ENCODE results near the gene SLCO1B3. TPM values are rescaled to one million over a fixed set of nuclear protein-coding genes. Genes with fewer than 3 reads are reported as not detected.

The SLCO1B3 gene
- total and polyA plus RNA-seq, 5 experiments from 2014 or later, result not detected

DNA sequence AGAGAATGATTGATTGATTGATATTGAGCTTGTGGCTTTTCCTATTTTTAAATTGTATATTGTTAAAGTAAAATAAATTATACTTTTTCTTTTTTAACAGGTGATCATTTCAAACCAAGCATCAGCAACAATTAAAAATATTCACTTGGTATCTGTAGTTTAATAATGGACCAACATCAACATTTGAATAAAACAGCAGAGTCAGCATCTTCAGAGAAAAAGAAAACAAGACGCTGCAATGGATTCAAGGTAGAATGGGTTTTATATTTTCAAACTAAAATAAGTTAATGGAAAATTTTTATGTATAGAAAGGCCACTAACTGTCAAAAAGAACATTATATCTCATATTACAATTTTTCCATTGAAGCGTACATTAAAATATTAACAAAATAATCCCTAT, 5.1 kb downstream of the SLCO1B3 start:
- no peak overlapping the region for H3K27ac Mint-ChIP-seq
- H3K4me1 Mint-ChIP-seq, result no peaks in the 10 kb centered on the region
- ATAC-seq, result no peak
- POLR2A ChIA-PET, result no interaction called here
- H3K9me3 Mint-ChIP-seq, result peaks cover 0 to 23% (median 1%) of the 10 kb centered on the region in 9 donors
- peaks cover 0 to 11% (median 0%) of the 10 kb centered on the region in 5 donors for H3K27me3 Mint-ChIP-seq
- no peak overlapping the region for H3K4me3 Mint-ChIP-seq
- DNase-seq, result no peak
- no peaks in the 10 kb centered on the region for H3K36me3 Mint-ChIP-seq

DNA sequence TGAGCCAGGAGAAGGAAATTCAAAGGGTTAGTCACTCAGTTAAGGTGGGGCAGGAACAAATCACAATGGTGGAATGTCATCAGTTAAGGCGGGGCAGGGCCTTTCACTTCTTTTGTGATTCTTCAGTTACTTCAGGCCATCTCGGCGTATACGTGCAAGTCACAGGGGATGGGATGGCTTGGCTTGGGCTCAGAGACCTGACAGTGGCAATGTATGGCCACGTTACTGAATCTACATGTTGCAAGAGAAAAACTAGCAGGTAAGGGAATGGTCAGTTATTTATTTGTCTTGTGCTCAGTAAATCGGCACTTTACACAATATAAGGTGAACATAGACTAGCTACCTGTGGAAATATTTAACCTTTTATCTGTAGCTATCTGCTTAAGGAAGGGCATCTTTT, 11.9 kb downstream of the SLCO1B3 start:
- peaks cover 0 to 11% (median 0%) of the 10 kb centered on the region in 5 donors for H3K27me3 Mint-ChIP-seq
- no peaks in the 10 kb centered on the region for H3K4me1 Mint-ChIP-seq

DNA sequence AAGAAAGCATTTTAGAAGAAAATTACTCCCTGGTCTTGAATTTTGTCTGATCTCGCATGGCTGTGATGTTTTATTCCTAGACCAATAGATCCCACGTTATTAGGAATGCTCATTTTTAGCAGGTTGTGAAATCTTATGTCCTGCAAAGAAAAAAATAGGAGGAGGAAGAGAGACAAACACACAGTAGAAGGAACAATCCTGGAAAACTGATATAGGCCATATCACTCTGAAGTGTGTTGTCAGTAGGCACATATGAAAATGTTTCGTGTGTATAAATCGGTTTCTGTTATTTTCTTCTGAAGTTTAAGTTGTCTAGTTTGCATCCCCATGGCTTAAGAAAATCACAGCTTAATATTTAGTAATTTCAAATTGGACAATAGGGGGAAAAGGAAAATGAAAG, 12.4 kb downstream of the SLCO1B3 start:
- Mint-ChIP-seq H3K27me3 (peaks cover 0 to 11% (median 0%) of the 10 kb centered on the region in 5 donors), H3K4me1 (no peaks in the 10 kb centered on the region), H3K27ac (no peak overlapping the region), H3K36me3 (no peaks in the 10 kb centered on the region), H3K4me3 (no peak overlapping the region), H3K9me3 (peaks cover 0 to 32% (median 3%) of the 10 kb centered on the region in 9 donors)
- ATAC-seq, result no peak
- POLR2A ChIA-PET, result no interaction called here
- no peak for DNase-seq

More for the DNA sequence above, 11.9 kb downstream of the SLCO1B3 start:
- Mint-ChIP-seq H3K27ac (no peak overlapping the region), H3K4me3 (no peak overlapping the region), H3K36me3 (no peaks in the 10 kb centered on the region), H3K9me3 (peaks cover 0 to 35% (median 3%) of the 10 kb centered on the region in 9 donors)
- POLR2A ChIA-PET, result no interaction called here
- DNase-seq, result no peak
- no peak for ATAC-seq

DNA sequence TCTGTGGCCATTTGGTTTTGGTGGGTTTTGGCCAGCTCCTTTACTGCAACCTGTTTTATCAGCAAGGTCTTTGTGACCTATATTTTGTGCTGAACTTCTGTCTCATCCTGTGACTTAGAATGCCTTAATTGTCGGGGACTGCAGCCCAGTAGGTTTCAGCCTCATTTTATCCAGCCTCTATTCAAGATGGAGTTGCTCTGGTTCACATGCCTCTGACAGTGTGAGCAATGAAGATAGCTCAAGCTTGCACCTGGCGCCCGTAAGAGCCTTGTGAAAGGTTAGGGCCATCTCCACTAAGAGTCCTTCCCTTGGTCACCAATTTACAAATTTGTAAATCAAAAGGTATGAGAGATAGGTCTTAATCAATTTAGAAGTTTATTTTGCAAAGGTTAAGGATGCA, 19.4 kb downstream of the SLCO1B3 start:
- Mint-ChIP-seq H3K4me1 (no peaks in the 10 kb centered on the region), H3K36me3 (no peaks in the 10 kb centered on the region), H3K9me3 (peaks cover 0 to 2% (median 0%) of the 10 kb centered on the region in 9 donors), H3K4me3 (no peak overlapping the region), H3K27me3 (no peaks in the 10 kb centered on the region), H3K27ac (no peak overlapping the region)
- no peak for DNase-seq
- no peak for ATAC-seq
- POLR2A ChIA-PET, result no interaction called here

DNA sequence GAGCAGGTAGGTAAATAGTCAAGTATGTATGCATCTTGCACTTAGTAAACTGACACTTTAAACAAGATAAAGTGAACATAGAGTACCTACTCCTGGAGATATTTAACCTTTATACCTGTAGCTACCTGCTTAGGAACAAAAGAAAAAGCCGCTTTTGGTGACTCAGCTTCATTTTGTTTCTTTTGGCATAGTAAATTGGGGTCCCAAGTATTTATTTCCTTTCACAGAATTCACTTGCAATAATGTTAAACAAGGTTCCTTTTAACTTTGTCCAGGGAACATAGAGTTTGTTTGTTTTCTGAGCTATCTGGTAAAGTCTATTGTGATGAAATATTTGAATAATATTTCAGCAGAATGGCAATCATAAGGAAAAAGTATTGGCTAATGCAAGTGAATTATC, 20.0 kb downstream of the SLCO1B3 start:
- Mint-ChIP-seq H3K9me3 (peaks cover 0 to 4% (median 0%) of the 10 kb centered on the region in 9 donors), H3K36me3 (no peaks in the 10 kb centered on the region), H3K4me1 (no peaks in the 10 kb centered on the region), H3K27ac (no peak overlapping the region), H3K4me3 (no peak overlapping the region), H3K27me3 (no peaks in the 10 kb centered on the region)
- DNase-seq, result no peak
- POLR2A ChIA-PET, result no interaction called here
- no peak for ATAC-seq

DNA sequence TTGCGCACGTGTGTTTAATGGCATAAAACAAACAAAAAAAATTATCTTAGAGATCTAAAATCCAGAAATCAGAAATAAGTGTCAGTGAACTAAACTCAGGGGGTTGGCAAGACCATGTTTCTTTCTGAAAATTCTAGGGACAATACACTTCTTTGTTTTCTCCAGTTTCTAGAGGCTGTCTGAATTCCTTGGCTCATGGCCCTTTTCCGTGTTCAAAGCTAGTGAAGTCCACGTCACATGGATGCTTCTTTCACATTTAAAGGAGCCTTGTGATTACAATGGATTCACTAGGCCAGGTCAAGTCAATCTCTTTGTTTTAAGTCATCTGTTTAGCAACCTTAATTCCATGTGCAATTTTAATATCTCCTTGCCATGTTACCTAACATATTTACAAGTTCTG, 22.4 kb downstream of the SLCO1B3 start:
- H3K4me3 Mint-ChIP-seq, result no peak overlapping the region
- no peak for DNase-seq
- POLR2A ChIA-PET, result no interaction called here
- H3K36me3 Mint-ChIP-seq, result no peaks in the 10 kb centered on the region
- peaks cover 0 to 10% (median 0%) of the 10 kb centered on the region in 9 donors for H3K9me3 Mint-ChIP-seq
- no peaks in the 10 kb centered on the region for H3K27me3 Mint-ChIP-seq
- ATAC-seq, result no peak
- H3K27ac Mint-ChIP-seq, result no peak overlapping the region
- H3K4me1 Mint-ChIP-seq, result no peaks in the 10 kb centered on the region

DNA sequence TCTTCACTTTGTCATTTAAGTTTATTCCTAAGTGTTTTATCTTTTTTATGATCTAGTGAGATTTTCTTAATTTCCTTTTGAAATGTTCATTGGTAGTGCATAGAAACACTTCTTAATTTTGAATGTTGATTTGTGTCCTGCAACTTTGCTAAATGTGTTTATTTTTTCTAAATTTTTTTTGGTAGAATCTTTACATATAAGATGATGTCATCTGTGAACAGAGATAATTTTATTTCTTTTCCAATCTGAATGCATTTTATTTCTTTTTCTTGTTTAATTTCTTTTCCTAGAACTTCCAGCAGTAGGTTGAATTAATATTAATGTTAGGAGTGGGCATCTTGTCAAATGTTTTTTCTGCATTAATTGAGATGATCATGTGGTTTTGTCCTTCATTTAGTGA, 42.1 kb downstream of the SLCO1B3 start:
- POLR2A ChIA-PET, result no interaction called here
- DNase-seq (no peak), ATAC-seq (no peak)
- Mint-ChIP-seq H3K4me3 (no peak overlapping the region), H3K27ac (no peak overlapping the region), H3K36me3 (no peaks in the 10 kb centered on the region), H3K9me3 (peaks cover 7 to 40% (median 11%) of the 10 kb centered on the region in 9 donors), H3K27me3 (no peaks in the 10 kb centered on the region), H3K4me1 (no peaks in the 10 kb centered on the region)

DNA sequence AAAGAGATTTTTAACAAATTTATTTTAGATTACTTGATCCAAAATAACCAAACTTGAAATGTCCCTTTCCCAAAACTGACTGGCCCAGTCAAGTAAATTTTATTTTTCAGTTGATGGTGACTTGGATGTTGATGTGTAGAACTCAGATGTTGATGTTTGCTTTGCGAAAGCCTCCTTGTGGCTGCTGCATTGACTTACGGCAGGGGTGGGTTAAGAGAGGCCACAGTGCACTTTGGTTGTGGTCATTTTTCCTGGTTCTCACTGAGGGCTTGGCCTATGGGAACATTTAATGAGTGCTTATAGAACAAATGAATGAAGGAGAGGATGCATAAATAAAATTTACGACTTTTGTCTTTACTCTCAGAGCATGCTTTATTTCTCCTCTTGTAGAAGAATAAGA, 52.6 kb downstream of the SLCO1B3 start:
- Mint-ChIP-seq H3K27me3 (no peaks in the 10 kb centered on the region), H3K4me3 (no peak overlapping the region), H3K27ac (no peak overlapping the region), H3K36me3 (no peaks in the 10 kb centered on the region), H3K4me1 (no peaks in the 10 kb centered on the region), H3K9me3 (peaks cover 0 to 11% (median 2%) of the 10 kb centered on the region in 9 donors)
- POLR2A ChIA-PET, result no interaction called here
- ATAC-seq, result no peak
- DNase-seq, result no peak

DNA sequence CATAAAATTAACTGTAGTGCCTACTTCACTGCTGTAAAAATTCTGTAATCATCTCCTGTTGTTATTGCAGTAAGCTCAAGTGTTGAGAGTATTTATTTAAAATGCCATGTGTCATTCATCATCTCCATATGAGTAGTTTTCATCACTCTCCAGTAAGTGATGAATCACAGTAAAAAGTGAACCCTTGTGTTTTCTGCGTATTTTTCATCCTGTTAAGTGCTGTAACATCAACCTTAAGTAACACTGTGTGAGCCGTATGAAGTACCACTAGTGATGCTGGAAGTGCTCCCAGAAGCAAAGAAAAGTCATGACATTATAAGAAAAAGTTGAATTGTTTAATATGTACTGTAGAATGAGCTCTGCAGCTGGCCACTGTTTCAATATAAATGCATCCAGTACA, 55.4 kb downstream of the SLCO1B3 start:
- ATAC-seq, result no peak
- POLR2A ChIA-PET, result no interaction called here
- Mint-ChIP-seq H3K36me3 (no peaks in the 10 kb centered on the region), H3K4me3 (no peak overlapping the region), H3K9me3 (peaks cover 0 to 19% (median 0%) of the 10 kb centered on the region in 9 donors), H3K4me1 (no peaks in the 10 kb centered on the region), H3K27ac (no peak overlapping the region), H3K27me3 (no peaks in the 10 kb centered on the region)
- DNase-seq, result no peak

DNA sequence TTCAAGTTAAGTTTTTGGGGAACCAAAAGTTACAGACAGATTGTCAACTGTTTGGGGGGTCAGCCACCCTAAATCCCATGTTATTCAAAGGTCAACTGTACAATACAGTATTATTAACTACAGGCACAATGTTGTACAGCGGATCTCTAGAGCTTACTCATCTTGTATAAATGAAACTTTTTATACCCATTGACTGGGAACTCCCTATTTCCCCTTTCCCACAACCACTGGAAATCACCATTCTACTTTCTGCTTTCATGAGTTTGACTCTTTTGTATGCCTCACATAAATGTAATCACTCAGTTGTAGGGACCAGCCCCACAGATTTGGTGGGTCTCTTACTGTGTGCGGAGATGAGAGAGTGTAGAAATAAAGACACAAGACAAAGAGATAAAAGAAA, 57.8 kb downstream of the SLCO1B3 start:
- Mint-ChIP-seq H3K36me3 (no peaks in the 10 kb centered on the region), H3K4me3 (no peak overlapping the region), H3K27me3 (no peaks in the 10 kb centered on the region), H3K9me3 (peaks cover 0 to 19% (median 2%) of the 10 kb centered on the region in 9 donors), H3K27ac (no peak overlapping the region), H3K4me1 (no peaks in the 10 kb centered on the region)
- DNase-seq (no peak), ATAC-seq (no peak)
- POLR2A ChIA-PET, result no interaction called here

DNA sequence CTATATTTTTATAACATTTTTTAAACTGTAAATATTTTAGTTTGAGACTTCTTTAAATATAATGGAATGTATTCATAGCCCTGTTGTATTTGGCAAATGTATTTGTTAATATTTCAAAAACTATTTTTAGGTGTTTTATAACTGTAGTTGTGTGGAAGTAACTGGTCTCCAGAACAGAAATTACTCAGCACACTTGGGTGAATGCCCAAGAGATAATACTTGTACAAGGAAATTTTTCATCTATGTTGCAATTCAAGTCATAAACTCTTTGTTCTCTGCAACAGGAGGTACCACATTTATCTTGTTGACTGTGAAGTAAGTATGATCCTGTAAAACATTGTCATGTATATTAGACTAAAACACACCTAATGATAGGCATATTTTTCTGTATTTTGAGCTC, 72.8 kb downstream of the SLCO1B3 start:
- Mint-ChIP-seq H3K4me3 (no peak overlapping the region), H3K9me3 (peaks cover 0 to 22% (median 3%) of the 10 kb centered on the region in 9 donors), H3K27ac (no peak overlapping the region), H3K36me3 (no peaks in the 10 kb centered on the region), H3K27me3 (no peaks in the 10 kb centered on the region), H3K4me1 (no peaks in the 10 kb centered on the region)
- ATAC-seq (no peak), DNase-seq (no peak)
- POLR2A ChIA-PET, result no interaction called here

DNA sequence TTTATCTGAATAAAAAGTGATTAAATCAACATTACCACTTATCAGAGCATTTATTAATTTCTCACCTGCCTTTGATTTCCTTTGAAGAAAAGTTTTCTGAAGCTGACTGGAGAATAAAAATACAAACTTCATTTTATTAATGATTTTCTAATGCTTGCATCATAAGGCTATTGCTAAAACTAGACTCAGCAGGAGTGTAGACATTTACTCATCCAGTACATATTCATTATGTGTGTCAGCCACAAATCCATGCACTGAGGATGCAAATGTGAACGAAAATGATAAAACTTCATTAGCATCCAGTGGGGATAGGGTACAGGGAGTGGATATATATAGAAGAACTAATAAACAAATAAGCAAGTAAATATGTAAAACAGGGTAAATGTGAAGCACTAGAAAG, 74.6 kb downstream of the SLCO1B3 start:
- Mint-ChIP-seq H3K4me1 (no peaks in the 10 kb centered on the region), H3K27ac (no peak overlapping the region), H3K27me3 (no peaks in the 10 kb centered on the region), H3K36me3 (no peaks in the 10 kb centered on the region), H3K4me3 (no peak overlapping the region), H3K9me3 (peaks cover 0 to 25% (median 10%) of the 10 kb centered on the region in 9 donors)
- POLR2A ChIA-PET, result no interaction called here
- no peak for DNase-seq
- ATAC-seq, result no peak

DNA sequence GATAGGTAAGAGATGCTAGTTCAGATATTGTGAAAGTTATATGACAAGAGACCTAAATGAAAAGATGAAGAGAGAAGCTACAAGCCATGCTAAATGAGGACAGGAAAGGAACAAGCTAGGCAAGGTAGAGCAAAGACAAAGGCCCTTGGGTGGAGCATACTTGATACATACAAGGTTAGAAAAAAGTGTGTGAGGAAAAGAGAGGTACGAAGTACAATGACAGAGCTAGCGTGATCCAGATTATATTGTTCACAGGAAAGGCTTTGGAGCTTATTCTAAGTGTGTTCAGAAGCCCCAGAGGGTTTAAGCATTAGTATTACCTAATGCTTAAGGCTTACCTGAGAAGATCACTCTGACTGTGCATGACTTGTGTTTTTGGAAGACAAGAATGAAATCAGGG, 75.0 kb downstream of the SLCO1B3 start:
- Mint-ChIP-seq H3K4me1 (no peaks in the 10 kb centered on the region), H3K27me3 (no peaks in the 10 kb centered on the region), H3K36me3 (no peaks in the 10 kb centered on the region), H3K9me3 (peaks cover 0 to 25% (median 10%) of the 10 kb centered on the region in 9 donors), H3K27ac (no peak overlapping the region), H3K4me3 (no peak overlapping the region)
- DNase-seq (no peak), ATAC-seq (no peak)
- POLR2A ChIA-PET, result no interaction called here

DNA sequence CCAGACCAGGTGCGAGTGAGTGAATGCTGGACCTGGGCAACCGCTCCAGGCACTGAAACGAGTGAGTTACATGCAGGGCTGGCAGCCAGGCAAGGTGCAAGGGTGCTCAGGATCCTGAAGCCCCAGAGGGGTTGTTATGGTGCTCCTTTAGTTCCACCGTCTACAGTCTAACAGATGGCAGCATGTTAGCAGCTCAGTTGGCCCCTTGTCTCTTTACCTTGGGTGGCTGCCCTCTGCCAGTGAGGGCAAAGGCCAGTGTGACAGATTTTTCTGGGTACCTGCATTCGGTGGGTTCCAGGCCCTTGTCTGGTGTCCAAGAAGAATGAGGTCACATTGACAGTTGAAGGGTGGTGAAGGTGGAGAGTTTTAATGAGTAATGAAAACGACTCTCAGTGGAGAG, 106.8 kb downstream of the SLCO1B3 start:
- H3K36me3 Mint-ChIP-seq, result no peaks in the 10 kb centered on the region
- no peaks in the 10 kb centered on the region for H3K27me3 Mint-ChIP-seq
- H3K9me3 Mint-ChIP-seq, result peaks cover 0 to 24% (median 0%) of the 10 kb centered on the region in 9 donors
- H3K4me1 Mint-ChIP-seq, result no peaks in the 10 kb centered on the region
- H3K4me3 Mint-ChIP-seq, result no peak overlapping the region
- ATAC-seq (no peak), DNase-seq (no peak)
- POLR2A ChIA-PET, result no interaction called here
- no peak overlapping the region for H3K27ac Mint-ChIP-seq
